Mammary epithelial cell (primary cell): ENCODE measurements around the gene BOK.

Source experiments
- EZH2 ChIP-seq: IDR thresholded peaks from 2 replicates; pipeline ENCODE4 v1.6.1; 2012; ENCODE audit warnings: low read length, inconsistent platforms, borderline replicate concordance
- TF ChIP-seq, protein P1 (sequence below), 2 donors: IDR thresholded peaks in 1 of 2; conservative IDR thresholded peaks in 1 of 2; 2 replicates each; pipeline ENCODE4 v1.5.1; 2011 to 2012; ENCODE audit warnings: inconsistent platforms in 2 of 2, low read length in 2 of 2, mild to moderate bottlenecking in 2 of 2, control low read depth in 1 of 2, low read depth in 1 of 2; ENCODE audit not compliant: insufficient read depth in 1 of 2; ENCODE audit errors: extremely low read depth in 1 of 2

- TF ChIP-seq, protein P1, sequence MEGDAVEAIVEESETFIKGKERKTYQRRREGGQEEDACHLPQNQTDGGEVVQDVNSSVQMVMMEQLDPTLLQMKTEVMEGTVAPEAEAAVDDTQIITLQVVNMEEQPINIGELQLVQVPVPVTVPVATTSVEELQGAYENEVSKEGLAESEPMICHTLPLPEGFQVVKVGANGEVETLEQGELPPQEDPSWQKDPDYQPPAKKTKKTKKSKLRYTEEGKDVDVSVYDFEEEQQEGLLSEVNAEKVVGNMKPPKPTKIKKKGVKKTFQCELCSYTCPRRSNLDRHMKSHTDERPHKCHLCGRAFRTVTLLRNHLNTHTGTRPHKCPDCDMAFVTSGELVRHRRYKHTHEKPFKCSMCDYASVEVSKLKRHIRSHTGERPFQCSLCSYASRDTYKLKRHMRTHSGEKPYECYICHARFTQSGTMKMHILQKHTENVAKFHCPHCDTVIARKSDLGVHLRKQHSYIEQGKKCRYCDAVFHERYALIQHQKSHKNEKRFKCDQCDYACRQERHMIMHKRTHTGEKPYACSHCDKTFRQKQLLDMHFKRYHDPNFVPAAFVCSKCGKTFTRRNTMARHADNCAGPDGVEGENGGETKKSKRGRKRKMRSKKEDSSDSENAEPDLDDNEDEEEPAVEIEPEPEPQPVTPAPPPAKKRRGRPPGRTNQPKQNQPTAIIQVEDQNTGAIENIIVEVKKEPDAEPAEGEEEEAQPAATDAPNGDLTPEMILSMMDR (conservative IDR thresholded peaks at IDR 0.05 in 1 of 2, IDR thresholded peaks at IDR 0.05 in 1 of 2; ENCODE audit: extremely low read depth in 1 of 2, insufficient read depth in 1 of 2, low read depth in 1 of 2, low read length in 2 of 2), result no peak
- TF ChIP-seq EZH2, result no peak
Observed at GRCh38 chr2:241579281-241579680, 20.7 kb downstream of the BOK start.
